ENCODE results near the gene SLC35A3.

The SLC35A3 gene

DNA sequence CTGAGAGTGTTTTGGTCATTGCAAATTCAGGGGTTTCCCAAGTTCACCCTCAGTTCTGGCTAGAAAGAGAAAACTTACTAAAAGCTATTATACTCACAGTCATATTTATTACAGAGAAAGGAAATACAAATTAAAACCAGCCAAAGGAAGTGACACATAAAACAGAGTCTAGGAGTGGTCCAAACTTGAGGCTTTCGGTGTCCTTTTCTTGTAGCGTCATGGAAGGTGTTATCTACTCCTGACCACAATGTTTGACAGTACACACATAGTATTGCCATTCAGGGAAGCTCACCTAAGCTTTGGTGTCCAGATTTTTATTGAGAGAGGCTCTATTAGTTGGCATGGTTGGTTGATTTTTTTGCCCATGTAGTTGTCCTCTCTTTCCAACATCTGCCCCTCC, 59.0 kb downstream of the SLC35A3 start (continued):
- TF ChIP-seq ZNF560 (tag by site-specific recombination; IDR thresholded peaks at IDR 0.05; ENCODE audit: borderline replicate concordance) (no peak), ZNF501 (tag by site-specific recombination; IDR thresholded peaks at IDR 0.05) (no peak), ZNF555 (tag by site-specific recombination; conservative IDR thresholded peaks at IDR 0.05) (no peak), ZNF776 (tag by site-specific recombination; IDR thresholded peaks at IDR 0.05; ENCODE audit: borderline replicate concordance) (no peak), ZNF658 (tag by site-specific recombination; IDR thresholded peaks at IDR 0.05) (no peak), ZNF558 (tag by site-specific recombination; IDR thresholded peaks at IDR 0.05) (no peak)
- TF ChIP-seq, protein P1, sequence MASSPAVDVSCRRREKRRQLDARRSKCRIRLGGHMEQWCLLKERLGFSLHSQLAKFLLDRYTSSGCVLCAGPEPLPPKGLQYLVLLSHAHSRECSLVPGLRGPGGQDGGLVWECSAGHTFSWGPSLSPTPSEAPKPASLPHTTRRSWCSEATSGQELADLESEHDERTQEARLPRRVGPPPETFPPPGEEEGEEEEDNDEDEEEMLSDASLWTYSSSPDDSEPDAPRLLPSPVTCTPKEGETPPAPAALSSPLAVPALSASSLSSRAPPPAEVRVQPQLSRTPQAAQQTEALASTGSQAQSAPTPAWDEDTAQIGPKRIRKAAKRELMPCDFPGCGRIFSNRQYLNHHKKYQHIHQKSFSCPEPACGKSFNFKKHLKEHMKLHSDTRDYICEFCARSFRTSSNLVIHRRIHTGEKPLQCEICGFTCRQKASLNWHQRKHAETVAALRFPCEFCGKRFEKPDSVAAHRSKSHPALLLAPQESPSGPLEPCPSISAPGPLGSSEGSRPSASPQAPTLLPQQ (tag by site-specific recombination; IDR thresholded peaks at IDR 0.05): no peak

DNA sequence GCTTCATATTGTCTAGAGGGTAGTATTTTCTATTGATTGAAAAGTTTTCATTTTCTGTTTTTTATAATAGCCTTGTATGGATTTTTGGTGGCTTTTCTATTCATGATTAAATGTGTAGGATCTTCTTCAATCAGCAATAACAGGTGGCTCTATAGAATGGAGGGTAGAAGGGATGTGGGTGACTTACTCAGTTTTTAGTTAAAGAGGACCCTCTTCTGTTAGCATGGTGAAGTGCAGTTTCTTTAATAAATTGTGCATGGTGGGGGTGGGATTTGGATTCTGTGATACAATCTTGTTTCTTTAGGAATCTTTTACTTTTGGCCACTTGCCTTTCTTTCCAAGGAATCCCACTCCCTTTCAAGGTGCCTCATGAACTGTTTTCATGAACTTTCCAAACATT, 64.7 kb downstream of the SLC35A3 start:
- Histone ChIP-seq H3K27ac (ENCODE audit: extremely low read depth, low read depth, low read length) (no peak overlapping the region), H3K36me3 (ENCODE audit: control insufficient read depth in 2 of 2, insufficient read depth in 1 of 2, low read length in 2 of 2) (no peaks in the 10 kb centered on the region), H3K4me1 (ENCODE audit: control insufficient read depth, insufficient read depth, low read length) (no peaks in the 10 kb centered on the region), H3K4me3 (ENCODE audit: low read depth, low read length) (no peak overlapping the region), H3K9me3 (ENCODE audit: control insufficient read depth, insufficient read depth, low read depth, low read length) (no peaks in the 10 kb centered on the region)
- CTCF ChIA-PET: interaction anchor here (0.7 to 1.4 kb wide), 3 partner anchors 8 to 424 kb away, joined by 3 to 5 read pairs (median 5); no protein-coding TSS in a partner anchor
- POLR2A ChIA-PET: no interaction called here
- TF ChIP-seq ZNF768 (tag by site-specific recombination; IDR thresholded peaks at IDR 0.05) (no peak), FEZF1 (tag by site-specific recombination; IDR thresholded peaks at IDR 0.05) (no peak), SCRT1 (tag by site-specific recombination; IDR thresholded peaks at IDR 0.05; ENCODE audit: borderline replicate concordance) (0 out of 2 replicates have a peak, but pooled peaks have one; percentile 50), YY1 (tag by site-specific recombination; IDR thresholded peaks at IDR 0.05) (no peak), ZNF473 (tag by site-specific recombination; IDR thresholded peaks at IDR 0.05) (no peak), ZNF48 (tag by site-specific recombination; IDR thresholded peaks at IDR 0.05) (no peak), ZNF561 (tag by site-specific recombination; IDR thresholded peaks at IDR 0.05; ENCODE audit: borderline replicate concordance) (no peak), HOXD13 (CRISPR knock-in tag; IDR thresholded peaks at IDR 0.05; ENCODE audit: borderline replicate concordance) (no peak), ZNF837 (tag by site-specific recombination; IDR thresholded peaks at IDR 0.05) (no peak), ZNF621 (tag by site-specific recombination; IDR thresholded peaks at IDR 0.05) (no peak), ZNF416 (tag by site-specific recombination; IDR thresholded peaks at IDR 0.05) (no peak), SP2 (tag by site-specific recombination; IDR thresholded peaks at IDR 0.05) (no peak), ZFP37 (tag by site-specific recombination; IDR thresholded peaks at IDR 0.05) (no peak), ZNF211 (tag by site-specific recombination; IDR thresholded peaks at IDR 0.05; ENCODE audit: low read depth) (no peak), OVOL3 (tag by site-specific recombination; IDR thresholded peaks at IDR 0.05) (no peak), ZNF777 (tag by site-specific recombination; IDR thresholded peaks at IDR 0.05; ENCODE audit: borderline replicate concordance) (no peak), ZNF549 (tag by site-specific recombination; IDR thresholded peaks at IDR 0.05) (no peak)
- TF ChIP-seq, protein P1 (tag by site-specific recombination; IDR thresholded peaks at IDR 0.05): 0 out of 2 replicates have a peak, but pooled peaks have one; percentile 24
- TF ChIP-seq, protein P2, sequence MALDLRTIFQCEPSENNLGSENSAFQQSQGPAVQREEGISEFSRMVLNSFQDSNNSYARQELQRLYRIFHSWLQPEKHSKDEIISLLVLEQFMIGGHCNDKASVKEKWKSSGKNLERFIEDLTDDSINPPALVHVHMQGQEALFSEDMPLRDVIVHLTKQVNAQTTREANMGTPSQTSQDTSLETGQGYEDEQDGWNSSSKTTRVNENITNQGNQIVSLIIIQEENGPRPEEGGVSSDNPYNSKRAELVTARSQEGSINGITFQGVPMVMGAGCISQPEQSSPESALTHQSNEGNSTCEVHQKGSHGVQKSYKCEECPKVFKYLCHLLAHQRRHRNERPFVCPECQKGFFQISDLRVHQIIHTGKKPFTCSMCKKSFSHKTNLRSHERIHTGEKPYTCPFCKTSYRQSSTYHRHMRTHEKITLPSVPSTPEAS (tag by site-specific recombination; IDR thresholded peaks at IDR 0.05): no peak
- TF ChIP-seq, protein P3, sequence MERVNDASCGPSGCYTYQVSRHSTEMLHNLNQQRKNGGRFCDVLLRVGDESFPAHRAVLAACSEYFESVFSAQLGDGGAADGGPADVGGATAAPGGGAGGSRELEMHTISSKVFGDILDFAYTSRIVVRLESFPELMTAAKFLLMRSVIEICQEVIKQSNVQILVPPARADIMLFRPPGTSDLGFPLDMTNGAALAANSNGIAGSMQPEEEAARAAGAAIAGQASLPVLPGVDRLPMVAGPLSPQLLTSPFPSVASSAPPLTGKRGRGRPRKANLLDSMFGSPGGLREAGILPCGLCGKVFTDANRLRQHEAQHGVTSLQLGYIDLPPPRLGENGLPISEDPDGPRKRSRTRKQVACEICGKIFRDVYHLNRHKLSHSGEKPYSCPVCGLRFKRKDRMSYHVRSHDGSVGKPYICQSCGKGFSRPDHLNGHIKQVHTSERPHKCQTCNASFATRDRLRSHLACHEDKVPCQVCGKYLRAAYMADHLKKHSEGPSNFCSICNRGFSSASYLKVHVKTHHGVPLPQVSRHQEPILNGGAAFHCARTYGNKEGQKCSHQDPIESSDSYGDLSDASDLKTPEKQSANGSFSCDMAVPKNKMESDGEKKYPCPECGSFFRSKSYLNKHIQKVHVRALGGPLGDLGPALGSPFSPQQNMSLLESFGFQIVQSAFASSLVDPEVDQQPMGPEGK (tag by site-specific recombination; IDR thresholded peaks at IDR 0.05): no peak
- TF ChIP-seq, protein P4, sequence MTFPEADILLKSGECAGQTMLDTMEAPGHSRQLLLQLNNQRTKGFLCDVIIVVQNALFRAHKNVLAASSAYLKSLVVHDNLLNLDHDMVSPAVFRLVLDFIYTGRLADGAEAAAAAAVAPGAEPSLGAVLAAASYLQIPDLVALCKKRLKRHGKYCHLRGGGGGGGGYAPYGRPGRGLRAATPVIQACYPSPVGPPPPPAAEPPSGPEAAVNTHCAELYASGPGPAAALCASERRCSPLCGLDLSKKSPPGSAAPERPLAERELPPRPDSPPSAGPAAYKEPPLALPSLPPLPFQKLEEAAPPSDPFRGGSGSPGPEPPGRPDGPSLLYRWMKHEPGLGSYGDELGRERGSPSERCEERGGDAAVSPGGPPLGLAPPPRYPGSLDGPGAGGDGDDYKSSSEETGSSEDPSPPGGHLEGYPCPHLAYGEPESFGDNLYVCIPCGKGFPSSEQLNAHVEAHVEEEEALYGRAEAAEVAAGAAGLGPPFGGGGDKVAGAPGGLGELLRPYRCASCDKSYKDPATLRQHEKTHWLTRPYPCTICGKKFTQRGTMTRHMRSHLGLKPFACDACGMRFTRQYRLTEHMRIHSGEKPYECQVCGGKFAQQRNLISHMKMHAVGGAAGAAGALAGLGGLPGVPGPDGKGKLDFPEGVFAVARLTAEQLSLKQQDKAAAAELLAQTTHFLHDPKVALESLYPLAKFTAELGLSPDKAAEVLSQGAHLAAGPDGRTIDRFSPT (tag by site-specific recombination; IDR thresholded peaks at IDR 0.05): no peak
- TF ChIP-seq, protein P5, sequence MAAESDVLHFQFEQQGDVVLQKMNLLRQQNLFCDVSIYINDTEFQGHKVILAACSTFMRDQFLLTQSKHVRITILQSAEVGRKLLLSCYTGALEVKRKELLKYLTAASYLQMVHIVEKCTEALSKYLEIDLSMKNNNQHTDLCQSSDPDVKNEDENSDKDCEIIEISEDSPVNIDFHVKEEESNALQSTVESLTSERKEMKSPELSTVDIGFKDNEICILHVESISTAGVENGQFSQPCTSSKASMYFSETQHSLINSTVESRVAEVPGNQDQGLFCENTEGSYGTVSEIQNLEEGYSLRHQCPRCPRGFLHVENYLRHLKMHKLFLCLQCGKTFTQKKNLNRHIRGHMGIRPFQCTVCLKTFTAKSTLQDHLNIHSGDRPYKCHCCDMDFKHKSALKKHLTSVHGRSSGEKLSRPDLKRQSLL (tag by site-specific recombination; IDR thresholded peaks at IDR 0.05): no peak
